IMR-90 (cell line): Measurements from ENCODE around the gene ZNF423. TPM values are rescaled to one million over a fixed set of nuclear protein-coding genes. Genes with fewer than 3 reads are reported as not detected.

Source experiments
- ATAC-seq: fragments of 200-7000 bp; cut with Tn5 transposase; 2 replicates; pipeline ENCODE4 v1.9.1; 2020; ENCODE audit warnings: low read depth, mild to moderate bottlenecking, moderate library complexity
- BruUV-seq: library from RNA; stranded (reverse); fragments of 400-500 nt; replicated peaks from 2 replicates; lab custom pipeline; 2021; lab: Mats Ljungman, UMichigan
- CTCF ChIA-PET: fragments of 300-600 bp; formaldehyde crosslinking; extraction: SDS; loops from one replicate; lab custom pipeline; 2021; ENCODE audit warnings: antibody characterized with exemption; lab: Yijun Ruan, JAX
- POLR2A ChIA-PET: fragments of 300-600 bp; sonication (Branson Sonifier 250); formaldehyde crosslinking; loops from one replicate; lab custom pipeline; 2022; ENCODE audit warnings: antibody characterized with exemption; ENCODE audit not compliant: unreplicated experiment; lab: Charles Lee
- DNase-seq: peaks from one replicate; pipeline ENCODE4 v3.0.0; 2013
- H2AFZ ChIP-seq: replicated peaks from 2 replicates; pipeline ENCODE3; 2013; ENCODE audit warnings: low read length, mild to moderate bottlenecking; ENCODE audit not compliant: poor library complexity
- H2AK5ac ChIP-seq: 2 replicates; pipeline ENCODE4 v1.6.1; 2013; ENCODE audit warnings: low read depth, low read length, inconsistent platforms
- H2AK9ac ChIP-seq: replicated peaks from 2 replicates; pipeline ENCODE3; 2013; ENCODE audit warnings: mild to moderate bottlenecking, low read depth, low read length, moderate library complexity; ENCODE audit not compliant: poor library complexity
- H2BK120ac ChIP-seq: 2 replicates; pipeline ENCODE4 v1.6.1; 2013; ENCODE audit warnings: low read depth, low read length, inconsistent platforms
- H2BK15ac ChIP-seq: 3 replicates; pipeline ENCODE4 v1.6.1; 2013; ENCODE audit warnings: low read depth, low read length, inconsistent platforms
- H2BK20ac ChIP-seq: 2 replicates; pipeline ENCODE4 v1.6.1; 2013; ENCODE audit warnings: low read depth, mild to moderate bottlenecking, inconsistent platforms, low read length, moderate library complexity
- H2BK5ac ChIP-seq: 2 replicates; pipeline ENCODE4 v1.6.1; 2013; ENCODE audit warnings: mild to moderate bottlenecking, low read depth, low read length, inconsistent platforms; ENCODE audit not compliant: poor library complexity, severe bottlenecking
- H3K14ac ChIP-seq: replicated peaks from 2 replicates; pipeline ENCODE4 v1.6.1; 2013; ENCODE audit warnings: low read depth, low read length, inconsistent platforms
- H3K18ac ChIP-seq: 2 replicates; pipeline ENCODE4 v1.6.1; 2013; ENCODE audit warnings: low read depth, low read length, control low read depth
- H3K23ac ChIP-seq: 2 replicates; pipeline ENCODE4 v1.6.1; 2013; ENCODE audit warnings: low read depth, low read length, inconsistent platforms
- H3K27ac ChIP-seq: 2 replicates; pipeline ENCODE4 v1.5.1; 2013; ENCODE audit warnings: mild to moderate bottlenecking, control low read depth, low read length; ENCODE audit not compliant: insufficient read depth
- H3K27me3 ChIP-seq: 2 replicates; pipeline ENCODE4 v1.6.1; 2013; ENCODE audit warnings: low read length; ENCODE audit not compliant: control insufficient read depth, insufficient read depth
- H3K36me3 ChIP-seq: 2 replicates; pipeline ENCODE4 v1.6.1; 2013; ENCODE audit warnings: low read length, mixed read lengths; ENCODE audit not compliant: control insufficient read depth, insufficient read depth
- H3K4ac ChIP-seq: 2 replicates; pipeline ENCODE4 v1.6.1; 2013; ENCODE audit warnings: low read depth, low read length, inconsistent platforms
- H3K4me1 ChIP-seq: 2 replicates; pipeline ENCODE4 v1.6.1; 2013; ENCODE audit warnings: low read length, mixed read lengths; ENCODE audit not compliant: control insufficient read depth, insufficient read depth
- H3K4me2 ChIP-seq: 2 replicates; pipeline ENCODE4 v1.6.1; 2013; ENCODE audit warnings: low read depth, mild to moderate bottlenecking, control low read depth, low read length, moderate library complexity
- H3K4me3 ChIP-seq: 2 replicates; pipeline ENCODE4 v1.5.1; 2013; ENCODE audit warnings: low read depth, mild to moderate bottlenecking, control low read depth, low read length, moderate library complexity; ENCODE audit not compliant: insufficient read depth
- H3K56ac ChIP-seq: 2 replicates; pipeline ENCODE4 v1.6.1; 2013; ENCODE audit warnings: low read length, inconsistent platforms; ENCODE audit not compliant: insufficient read depth; ENCODE audit errors: extremely low read depth
- H3K79me1 ChIP-seq, 2 experiments: 2 replicates each; pipeline ENCODE4 v1.6.1; 2013; ENCODE audit warnings: low read length in 2 of 2, inconsistent platforms in 1 of 2, low read depth in 1 of 2
- H3K9ac ChIP-seq: 2 replicates; pipeline ENCODE4 v1.6.1; 2013; ENCODE audit warnings: low read depth, low read length, control low read depth
- H3K9me1 ChIP-seq: 2 replicates; pipeline ENCODE4 v1.6.1; 2013; ENCODE audit warnings: low read length, inconsistent platforms; ENCODE audit not compliant: insufficient read depth
- H3K9me3 ChIP-seq: 2 replicates; pipeline ENCODE4 v1.6.1; 2013; ENCODE audit warnings: low read length; ENCODE audit not compliant: control insufficient read depth, insufficient read depth
- H4K20me1 ChIP-seq: 2 replicates; pipeline ENCODE4 v1.6.1; 2013; ENCODE audit warnings: low read length, inconsistent platforms; ENCODE audit not compliant: insufficient read depth
- H4K5ac ChIP-seq: 2 replicates; pipeline ENCODE4 v1.6.1; 2013; ENCODE audit warnings: mild to moderate bottlenecking, low read depth, low read length, control low read depth
- H4K8ac ChIP-seq, 2 experiments: 2 replicates each; pipeline ENCODE4 v1.6.1; 2013; ENCODE audit warnings: low read depth in 2 of 2, low read length in 2 of 2, control low read depth in 1 of 2, inconsistent platforms in 1 of 2
- H4K91ac ChIP-seq: 2 replicates; pipeline ENCODE4 v1.6.1; 2013; ENCODE audit warnings: low read depth, low read length, inconsistent platforms; ENCODE audit not compliant: insufficient read depth
- CEBPB ChIP-seq: IDR thresholded peaks from 2 replicates; pipeline ENCODE4 v1.6.1; 2012; ENCODE audit warnings: low read depth, low read length, improper control_type of control experiment
- CHD1 ChIP-seq: IDR thresholded peaks from 2 replicates; pipeline ENCODE4 v1.6.1; 2012; ENCODE audit warnings: low read depth, low read length, improper control_type of control experiment
- FOS ChIP-seq: fragments of 150-350 bp; IDR thresholded peaks from 2 replicates; pipeline ENCODE4 v1.6.1; 2016; ENCODE audit warnings: low read depth, low read length
- MAFK ChIP-seq: IDR thresholded peaks from 2 replicates; pipeline ENCODE4 v1.6.1; 2012; ENCODE audit warnings: low read depth, low read length, improper control_type of control experiment
- MXI1 ChIP-seq: IDR thresholded peaks from 2 replicates; pipeline ENCODE4 v1.6.1; 2012; ENCODE audit warnings: low read depth, mild to moderate bottlenecking, low read length, moderate library complexity, borderline replicate concordance
- NFE2L2 ChIP-seq: fragments of 150-350 bp; IDR thresholded peaks from 2 replicates; pipeline ENCODE4 v1.6.1; 2016; ENCODE audit warnings: low read depth, mild to moderate bottlenecking, low read length
- RCOR1 ChIP-seq: IDR thresholded peaks from 2 replicates; pipeline ENCODE4 v1.6.1; 2012; ENCODE audit warnings: mild to moderate bottlenecking, low read length, improper control_type of control experiment; ENCODE audit not compliant: insufficient replicate concordance
- SMC3 ChIP-seq: fragments of 150-350 bp; IDR thresholded peaks from 2 replicates; pipeline ENCODE4 v1.6.1; 2016; ENCODE audit warnings: low read depth, mild to moderate bottlenecking, antibody characterized with exemption, low read length, moderate library complexity
- WGBS, 2 experiments: methylation state at CpG; one replicate each; pipeline versions ENCODE4 v1.1.5 to v1.1.7; 2013; ENCODE audit warnings: missing lambda C conversion rate in 2 of 2; ENCODE audit not compliant: insufficient read length in 1 of 2; ENCODE audit errors: extremely low coverage in 2 of 2; 5-methylcytosine and 5-hydroxymethylcytosine counted together
- dilution Hi-C: fragments of 300-500 bp; cut with HindIII; formaldehyde crosslinking; loops from one replicate; pipeline ENCODE4 v1.14.3; 2018; ENCODE audit warnings: low sequenced_read_pairs; ENCODE audit not compliant: unreplicated experiment
- in situ Hi-C: fragments of 300-500 bp; cut with MboI; formaldehyde crosslinking; loops from 3 replicates; pipeline ENCODE4 v1.14.3; 2019; ENCODE audit warnings: low sequenced_read_pairs, inconsistent platforms, mixed read lengths
- intact Hi-C: fragments of 100-400 bp; cut with micrococcal nuclease; formaldehyde crosslinking; loops from 2 replicates; pipeline ENCODE4 v1.10.0; 2022
- polyA plus RNA-seq, 3 experiments: library from polyadenylated mRNA; depleted of rRNA; stranded (reverse); fragments of >200 nt; gene quantifications; 2 replicates each; pipeline ENCODE4 v1.2.3, GENCODE V29; 2012; ENCODE audit warnings: low replicate concordance in 1 of 3
- total RNA-seq: library from RNA; depleted of rRNA; stranded (reverse); fragments of >200 nt; gene quantifications from 2 replicates; pipeline ENCODE4 v1.2.3, GENCODE V29; 2012
- TF ChIP-seq, protein P1 (sequence below): conservative IDR thresholded peaks from 2 replicates; pipeline ENCODE4 v1.5.1; 2012; ENCODE audit warnings: mild to moderate bottlenecking, low read depth, low read length, improper control_type of control experiment
- TF ChIP-seq, protein P2 (sequence below): fragments of 150-350 bp; IDR thresholded peaks from 2 replicates; pipeline ENCODE4 v1.6.1; 2016; ENCODE audit warnings: low read depth, mild to moderate bottlenecking, low read length, moderate library complexity, borderline replicate concordance
- TF ChIP-seq, protein P3 (sequence below): fragments of 150-350 bp; IDR thresholded peaks from 2 replicates; pipeline ENCODE4 v1.6.1; 2017; ENCODE audit warnings: mild to moderate bottlenecking, antibody characterized with exemption, low read length, low read depth

Gene ZNF423
- total and polyA plus RNA-seq, 2 of the 4 experiments (the other 2 are of a cell fraction), result under 0.01 to 0.10 TPM

DNA sequence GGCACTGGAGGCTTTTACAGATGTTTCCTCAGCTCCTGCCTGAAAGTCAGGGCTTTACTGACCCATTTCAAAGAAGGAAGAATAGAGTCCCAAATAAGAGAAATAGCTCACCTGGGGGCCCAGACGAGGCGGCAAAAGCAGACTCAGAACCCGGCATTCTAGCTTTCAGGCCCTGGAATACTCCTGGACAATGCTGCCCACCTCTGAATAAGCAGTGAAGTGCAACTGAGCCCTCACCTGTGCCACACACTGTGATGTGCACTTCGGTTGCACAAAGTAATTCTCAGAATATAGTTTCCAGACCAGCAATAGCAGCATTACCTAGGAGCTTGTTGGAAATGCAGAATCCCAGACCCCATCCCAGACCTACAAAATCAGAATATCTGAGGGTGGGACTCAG lies 54.6 kb downstream of the ZNF423 start:
- H4K8ac ChIP-seq, result no peak overlapping the region
- H3K4ac ChIP-seq, result no peak overlapping the region
- dilution Hi-C loops (no loop called here), in situ Hi-C loops (no loop called here), intact Hi-C loops (no loop called here)
- no TSS peak for BruUV-seq
- no peak overlapping the region for H2AK9ac ChIP-seq
- 90% methylated on average over 2 of the region's 4 CpGs; no CpG with 5 or more reads in 1 of the 2 experiments for WGBS, 2 experiments
- no peaks in the 10 kb centered on the region for H3K9me3 ChIP-seq
- H3K36me3 ChIP-seq, result no peaks in the 10 kb centered on the region
- no peak overlapping the region for H2BK15ac ChIP-seq
- H3K9ac ChIP-seq, result no peak overlapping the region
- ChIA-PET POLR2A (no interaction called here), CTCF (no interaction called here)
- H2AFZ ChIP-seq, result no peak overlapping the region
- H3K9me1 ChIP-seq, result no peaks in the 10 kb centered on the region
- H3K4me1 ChIP-seq, result no peaks in the 10 kb centered on the region
- no peak overlapping the region for H4K5ac ChIP-seq
- TF ChIP-seq NFE2L2 (no peak), MAFK (no peak), SMC3 (no peak), CHD1 (no peak), MXI1 (no peak), FOS (no peak), CEBPB (no peak), RCOR1 (no peak)
- TF ChIP-seq, protein P1, sequence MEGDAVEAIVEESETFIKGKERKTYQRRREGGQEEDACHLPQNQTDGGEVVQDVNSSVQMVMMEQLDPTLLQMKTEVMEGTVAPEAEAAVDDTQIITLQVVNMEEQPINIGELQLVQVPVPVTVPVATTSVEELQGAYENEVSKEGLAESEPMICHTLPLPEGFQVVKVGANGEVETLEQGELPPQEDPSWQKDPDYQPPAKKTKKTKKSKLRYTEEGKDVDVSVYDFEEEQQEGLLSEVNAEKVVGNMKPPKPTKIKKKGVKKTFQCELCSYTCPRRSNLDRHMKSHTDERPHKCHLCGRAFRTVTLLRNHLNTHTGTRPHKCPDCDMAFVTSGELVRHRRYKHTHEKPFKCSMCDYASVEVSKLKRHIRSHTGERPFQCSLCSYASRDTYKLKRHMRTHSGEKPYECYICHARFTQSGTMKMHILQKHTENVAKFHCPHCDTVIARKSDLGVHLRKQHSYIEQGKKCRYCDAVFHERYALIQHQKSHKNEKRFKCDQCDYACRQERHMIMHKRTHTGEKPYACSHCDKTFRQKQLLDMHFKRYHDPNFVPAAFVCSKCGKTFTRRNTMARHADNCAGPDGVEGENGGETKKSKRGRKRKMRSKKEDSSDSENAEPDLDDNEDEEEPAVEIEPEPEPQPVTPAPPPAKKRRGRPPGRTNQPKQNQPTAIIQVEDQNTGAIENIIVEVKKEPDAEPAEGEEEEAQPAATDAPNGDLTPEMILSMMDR, result no peak
- TF ChIP-seq, protein P2, sequence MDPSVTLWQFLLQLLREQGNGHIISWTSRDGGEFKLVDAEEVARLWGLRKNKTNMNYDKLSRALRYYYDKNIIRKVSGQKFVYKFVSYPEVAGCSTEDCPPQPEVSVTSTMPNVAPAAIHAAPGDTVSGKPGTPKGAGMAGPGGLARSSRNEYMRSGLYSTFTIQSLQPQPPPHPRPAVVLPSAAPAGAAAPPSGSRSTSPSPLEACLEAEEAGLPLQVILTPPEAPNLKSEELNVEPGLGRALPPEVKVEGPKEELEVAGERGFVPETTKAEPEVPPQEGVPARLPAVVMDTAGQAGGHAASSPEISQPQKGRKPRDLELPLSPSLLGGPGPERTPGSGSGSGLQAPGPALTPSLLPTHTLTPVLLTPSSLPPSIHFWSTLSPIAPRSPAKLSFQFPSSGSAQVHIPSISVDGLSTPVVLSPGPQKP, result no peak
- TF ChIP-seq, protein P3, sequence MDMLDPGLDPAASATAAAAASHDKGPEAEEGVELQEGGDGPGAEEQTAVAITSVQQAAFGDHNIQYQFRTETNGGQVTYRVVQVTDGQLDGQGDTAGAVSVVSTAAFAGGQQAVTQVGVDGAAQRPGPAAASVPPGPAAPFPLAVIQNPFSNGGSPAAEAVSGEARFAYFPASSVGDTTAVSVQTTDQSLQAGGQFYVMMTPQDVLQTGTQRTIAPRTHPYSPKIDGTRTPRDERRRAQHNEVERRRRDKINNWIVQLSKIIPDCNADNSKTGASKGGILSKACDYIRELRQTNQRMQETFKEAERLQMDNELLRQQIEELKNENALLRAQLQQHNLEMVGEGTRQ, result no peak
- no peak overlapping the region for H3K23ac ChIP-seq
- H3K27ac ChIP-seq, result no peak overlapping the region
- H3K4me2 ChIP-seq, result no peak overlapping the region
- H3K14ac ChIP-seq, result no peak overlapping the region
- H3K18ac ChIP-seq, result no peak overlapping the region
- H4K20me1 ChIP-seq, result no peaks in the 10 kb centered on the region
- H3K4me3 ChIP-seq, result no peak overlapping the region
- no peak overlapping the region for H2BK20ac ChIP-seq
- no peak overlapping the region for H2BK120ac ChIP-seq
- H4K91ac ChIP-seq, result no peak overlapping the region
- no peak overlapping the region for H2AK5ac ChIP-seq
- ATAC-seq (no peak), DNase-seq (no peak)
- H3K56ac ChIP-seq, result no peak overlapping the region
- H3K79me1 ChIP-seq, result no peaks in the 10 kb centered on the region
- peaks cover 3% of the 10 kb centered on the region; the same call in 1 of the 2 replicates for H3K27me3 ChIP-seq
- no peak overlapping the region for H2BK5ac ChIP-seq
